MM.1S (cell line): ENCODE data around the gene SMOC2.

Experiments used
- EZH2 ChIP-seq: fragments of 300-600 bp; sonication (generic); optimal IDR thresholded peaks from 2 replicates; pipeline ENCODE3; 2017; ENCODE audit warnings: low read depth, mild to moderate bottlenecking, antibody characterized with exemption, low read length, mixed read lengths
- EZH2phosphoT487 ChIP-seq: fragments of 300-600 bp; sonication (generic); IDR thresholded peaks from 2 replicates; pipeline ENCODE4 v1.6.1; 2018; ENCODE audit warnings: antibody characterized with exemption, low read length
- TF ChIP-seq, protein P1 (sequence below): fragments of 300-600 bp; sonication (generic); IDR thresholded peaks from 2 replicates; pipeline ENCODE4 v1.5.1; 2016; ENCODE audit warnings: antibody characterized with exemption, low read length, mixed read lengths

DNA sequence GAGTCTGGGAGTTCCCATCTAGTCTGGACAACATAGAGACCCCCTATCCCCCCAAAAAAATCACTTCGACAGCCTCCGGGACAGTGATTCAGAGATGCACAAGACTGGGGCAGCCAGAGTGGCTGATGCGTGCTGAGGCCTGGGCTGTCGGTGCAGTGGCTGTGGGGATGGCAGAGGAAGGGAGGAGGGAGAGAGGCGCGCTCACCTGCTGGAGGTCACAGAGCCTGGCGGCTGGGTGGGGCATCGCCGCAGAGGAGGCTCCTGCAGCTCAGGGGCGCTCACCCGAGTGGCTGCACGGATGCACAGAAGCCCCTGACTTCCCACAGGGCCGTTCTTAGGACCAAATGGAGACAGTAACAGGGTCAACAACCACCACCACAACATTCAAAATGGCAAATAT, 182.8 kb downstream of the SMOC2 start:
- TF ChIP-seq, protein P1, sequence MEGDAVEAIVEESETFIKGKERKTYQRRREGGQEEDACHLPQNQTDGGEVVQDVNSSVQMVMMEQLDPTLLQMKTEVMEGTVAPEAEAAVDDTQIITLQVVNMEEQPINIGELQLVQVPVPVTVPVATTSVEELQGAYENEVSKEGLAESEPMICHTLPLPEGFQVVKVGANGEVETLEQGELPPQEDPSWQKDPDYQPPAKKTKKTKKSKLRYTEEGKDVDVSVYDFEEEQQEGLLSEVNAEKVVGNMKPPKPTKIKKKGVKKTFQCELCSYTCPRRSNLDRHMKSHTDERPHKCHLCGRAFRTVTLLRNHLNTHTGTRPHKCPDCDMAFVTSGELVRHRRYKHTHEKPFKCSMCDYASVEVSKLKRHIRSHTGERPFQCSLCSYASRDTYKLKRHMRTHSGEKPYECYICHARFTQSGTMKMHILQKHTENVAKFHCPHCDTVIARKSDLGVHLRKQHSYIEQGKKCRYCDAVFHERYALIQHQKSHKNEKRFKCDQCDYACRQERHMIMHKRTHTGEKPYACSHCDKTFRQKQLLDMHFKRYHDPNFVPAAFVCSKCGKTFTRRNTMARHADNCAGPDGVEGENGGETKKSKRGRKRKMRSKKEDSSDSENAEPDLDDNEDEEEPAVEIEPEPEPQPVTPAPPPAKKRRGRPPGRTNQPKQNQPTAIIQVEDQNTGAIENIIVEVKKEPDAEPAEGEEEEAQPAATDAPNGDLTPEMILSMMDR = no peak
- TF ChIP-seq EZH2 = no peak
- TF ChIP-seq EZH2phosphoT487 = no peak
